Neuronal stem cell (in vitro differentiated cells): Measurements from ENCODE around the gene ZSCAN31.
"Not testable (repeated sequence)": the region's sequence is repeated elsewhere in the genome, so short reads cannot be mapped to it uniquely, and the experiment has no call there.

Experiments used
- DNase-seq: peaks from one replicate; pipeline ENCODE4 v3.0.0-alpha.2; 2013; ENCODE audit warnings: low spot score
- H2AFZ ChIP-seq: one replicate; pipeline ENCODE4 v1.6.1; 2013; ENCODE audit warnings: mild to moderate bottlenecking, low read length, inconsistent platforms
- H2AK5ac ChIP-seq: 2 replicates; pipeline ENCODE4 v1.6.1; 2013; ENCODE audit warnings: low read depth, mild to moderate bottlenecking, inconsistent platforms, low read length, moderate library complexity, mixed read lengths
- H2BK120ac ChIP-seq: 2 replicates; pipeline ENCODE4 v1.6.1; 2013; ENCODE audit warnings: low read depth, mild to moderate bottlenecking, inconsistent platforms, low read length, moderate library complexity, mixed read lengths
- H2BK12ac ChIP-seq: one replicate; pipeline ENCODE4 v1.6.1; 2013; ENCODE audit warnings: low read length, inconsistent platforms
- H2BK15ac ChIP-seq: 2 replicates; pipeline ENCODE4 v1.6.1; 2013; ENCODE audit warnings: mild to moderate bottlenecking, low read length, inconsistent platforms, mixed read lengths
- H2BK5ac ChIP-seq: one replicate; pipeline ENCODE4 v1.6.1; 2013; ENCODE audit warnings: inconsistent platforms, mild to moderate bottlenecking, low read length, moderate library complexity
- H3K14ac ChIP-seq: one replicate; pipeline ENCODE4 v1.6.1; 2013; ENCODE audit warnings: low read length, inconsistent platforms
- H3K18ac ChIP-seq: 2 replicates; pipeline ENCODE4 v1.6.1; 2013; ENCODE audit warnings: low read length, inconsistent platforms
- H3K23ac ChIP-seq: 2 replicates; pipeline ENCODE4 v1.6.1; 2013; ENCODE audit warnings: low read depth, mild to moderate bottlenecking, mixed read lengths, low read length, inconsistent platforms; ENCODE audit not compliant: poor library complexity
- H3K27ac ChIP-seq: replicated peaks from 3 replicates; pipeline ENCODE4 v1.5.1; 2013; ENCODE audit warnings: low read length, inconsistent platforms
- H3K27me3 ChIP-seq, 3 experiments: 2 replicates each; pipeline ENCODE4 v1.6.1; 2013; ENCODE audit warnings: low read length in 3 of 3, mild to moderate bottlenecking in 2 of 3, inconsistent platforms in 1 of 3, low read depth in 1 of 3, mixed read lengths in 1 of 3, moderate library complexity in 1 of 3; ENCODE audit not compliant: control insufficient read depth in 3 of 3, insufficient read depth in 3 of 3
- H3K36me3 ChIP-seq, 2 donors: replicated peaks in 1 of 2; 2 replicates each; pipeline ENCODE4 v1.6.1; 2013; ENCODE audit warnings: low read length in 2 of 2; ENCODE audit not compliant: control insufficient read depth in 2 of 2, insufficient read depth in 2 of 2
- H3K4ac ChIP-seq: 2 replicates; pipeline ENCODE4 v1.6.1; 2013; ENCODE audit warnings: inconsistent platforms, mild to moderate bottlenecking, low read length, moderate library complexity
- H3K4me1 ChIP-seq, 2 donors: 1 replicate in 1 of 2; 2 replicates in 1 of 2; pipeline ENCODE4 v1.6.1; 2013; ENCODE audit warnings: low read length in 2 of 2, low read depth in 1 of 2; ENCODE audit not compliant: control insufficient read depth in 2 of 2, insufficient read depth in 1 of 2
- H3K4me2 ChIP-seq: one replicate; pipeline ENCODE4 v1.6.1; 2013; ENCODE audit warnings: mild to moderate bottlenecking, low read length, inconsistent platforms; ENCODE audit not compliant: insufficient read depth, poor library complexity, severe bottlenecking
- H3K4me3 ChIP-seq, 2 donors: 2 replicates each; pipeline ENCODE4 v1.5.1; 2013; ENCODE audit warnings: low read length in 2 of 2, mild to moderate bottlenecking in 2 of 2, inconsistent platforms in 1 of 2, moderate library complexity in 1 of 2
- H3K79me1 ChIP-seq: one replicate; pipeline ENCODE4 v1.6.1; 2013; ENCODE audit warnings: low read depth, mild to moderate bottlenecking, inconsistent platforms, low read length, moderate library complexity
- H3K9ac ChIP-seq: one replicate; pipeline ENCODE4 v1.6.1; 2013; ENCODE audit warnings: mild to moderate bottlenecking, low read depth, low read length, inconsistent platforms; ENCODE audit not compliant: poor library complexity
- H3K9me3 ChIP-seq, 2 donors: replicated peaks in 1 of 2; 2 replicates each; pipeline versions ENCODE3 to v1.6.1; 2013; ENCODE audit warnings: low read length in 2 of 2, mild to moderate bottlenecking in 2 of 2, inconsistent platforms in 1 of 2, low read depth in 1 of 2, mixed read lengths in 1 of 2, moderate library complexity in 1 of 2; ENCODE audit not compliant: control insufficient read depth in 2 of 2, insufficient read depth in 1 of 2
- H4K8ac ChIP-seq: one replicate; pipeline ENCODE4 v1.6.1; 2013; ENCODE audit warnings: low read depth, mild to moderate bottlenecking, inconsistent platforms, low read length, moderate library complexity
- H4K91ac ChIP-seq: one replicate; pipeline ENCODE4 v1.6.1; 2013; ENCODE audit warnings: low read length, low read depth, mild to moderate bottlenecking, inconsistent platforms; ENCODE audit not compliant: poor library complexity
- WGBS, 2 donors: extraction: QIAGEN DNeasy Blood & Tissue Kit; methylation state at CpG; one replicate each; pipeline ENCODE4 v1.1.7; 2013; ENCODE audit warnings: missing lambda C conversion rate in 2 of 2, mixed read lengths in 1 of 2; ENCODE audit not compliant: insufficient read length in 2 of 2, insufficient replicate concordance in 1 of 2; ENCODE audit errors: extremely low coverage in 2 of 2; 5-methylcytosine and 5-hydroxymethylcytosine counted together

ZSCAN31 gene

DNA sequence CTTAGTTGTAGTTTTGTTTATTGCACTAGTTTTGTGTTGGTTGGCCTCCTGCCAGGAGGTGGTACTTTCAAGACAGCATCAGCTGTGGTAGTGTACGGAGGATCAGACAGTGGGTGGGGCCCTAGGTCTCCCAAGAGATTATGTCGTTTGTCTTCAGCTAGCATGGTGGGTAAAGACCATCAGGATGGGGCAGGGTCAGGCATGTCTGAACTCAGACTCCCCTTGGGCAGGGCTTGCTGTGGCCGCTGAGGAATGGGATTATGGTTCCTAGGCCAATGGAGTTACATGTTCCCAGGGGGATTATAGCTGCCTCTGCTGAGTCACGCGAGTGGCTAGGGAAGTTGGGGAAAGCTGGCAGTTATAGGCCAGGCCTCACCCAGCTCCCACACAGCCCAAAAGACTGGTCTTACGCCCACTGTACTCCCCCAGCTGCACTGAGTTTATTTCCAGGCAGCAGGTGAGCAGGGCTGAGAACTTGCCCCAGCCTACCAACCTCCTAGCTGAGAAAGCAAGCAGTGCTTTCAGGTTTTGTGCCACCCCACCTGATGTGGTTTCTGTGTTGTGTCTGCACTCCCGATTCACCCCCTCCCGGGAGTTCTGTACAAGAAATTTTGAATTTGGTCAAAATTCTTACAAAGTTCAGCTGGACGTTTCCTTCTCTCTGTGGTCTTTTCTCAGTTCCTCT, 24.7 kb downstream of the ZSCAN31 start:
- Histone ChIP-seq H2AFZ (no peak overlapping the region), H3K4me2 (no peak overlapping the region), H3K9ac (no peak overlapping the region), H2BK120ac (no peak overlapping the region), H3K18ac (no peak overlapping the region), H2AK5ac (no peak overlapping the region), H4K8ac (no peak overlapping the region), H3K14ac (no peak overlapping the region), H3K27me3 (no peaks in the 10 kb centered on the region), H3K27ac (no peak overlapping the region), H2BK12ac (no peak overlapping the region), H3K36me3 (no peaks in the 10 kb centered on the region), H2BK15ac (no peak overlapping the region), H3K4ac (no peak overlapping the region), H3K4me3 (no peak overlapping the region), H2BK5ac (no peak overlapping the region), H3K79me1 (no peaks in the 10 kb centered on the region), H3K9me3 (no peaks in the 10 kb centered on the region), H4K91ac (no peak overlapping the region), H3K23ac (no peak overlapping the region), H3K4me1 (no peaks in the 10 kb centered on the region)
- WGBS, 2 donors, result no CpG with 5 or more reads among the region's 9 CpGs
- no peak for DNase-seq

DNA sequence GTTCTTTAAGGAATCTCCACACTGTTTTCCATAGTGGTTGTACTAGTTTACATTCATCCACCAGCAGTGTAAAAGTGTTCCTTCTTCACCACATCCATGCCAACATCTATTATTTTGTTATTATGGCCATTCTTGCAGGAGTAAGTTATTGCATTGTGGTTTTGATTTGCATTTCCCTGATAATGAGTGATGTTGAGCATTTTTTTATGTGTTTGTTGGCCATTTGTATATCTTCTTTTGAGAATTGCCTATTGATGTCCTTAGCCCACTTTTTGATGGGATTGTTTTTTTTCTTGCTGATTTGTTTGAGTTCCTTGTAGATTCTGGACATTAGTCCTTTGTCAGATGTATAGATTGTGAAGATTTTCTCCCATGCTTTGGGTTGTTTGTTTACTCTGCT, 29.6 kb downstream of the ZSCAN31 start:
- not testable (repeated sequence) for H3K14ac ChIP-seq, H2AFZ ChIP-seq, H3K4me3 ChIP-seq, H3K4me1 ChIP-seq, H3K27ac ChIP-seq, H3K4ac ChIP-seq, H3K23ac ChIP-seq, H2BK12ac ChIP-seq, H3K79me1 ChIP-seq, H2BK5ac ChIP-seq, H3K18ac ChIP-seq, H2BK120ac ChIP-seq, H3K4me2 ChIP-seq, DNase-seq, H4K8ac ChIP-seq, H3K27me3 ChIP-seq, H2AK5ac ChIP-seq, H4K91ac ChIP-seq, H3K9ac ChIP-seq, H3K9me3 ChIP-seq, H2BK15ac ChIP-seq
- peaks cover 6 to 21% of the 10 kb centered on the region in 2 donors for H3K36me3 ChIP-seq

DNA sequence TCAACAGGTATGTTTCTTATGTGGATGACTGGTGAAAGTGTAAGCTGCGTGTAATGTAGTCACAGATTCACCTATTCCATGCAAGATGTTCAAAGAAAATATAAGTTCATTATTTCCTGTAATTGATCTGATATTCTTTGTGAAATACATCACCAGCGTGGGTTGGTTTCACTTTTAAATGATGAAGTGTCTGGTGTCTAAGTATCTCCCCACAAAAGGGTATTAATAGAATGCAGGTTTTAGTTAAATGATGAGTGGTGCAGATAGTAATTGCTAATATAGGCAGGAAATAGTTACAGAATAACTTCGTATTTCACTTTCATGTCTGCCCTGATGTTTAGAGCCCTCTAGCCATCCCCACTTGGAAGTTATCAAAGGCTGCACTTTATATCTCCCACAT, 32.4 kb downstream of the ZSCAN31 start:
- no peak overlapping the region for H4K91ac ChIP-seq
- no CpG with 5 or more reads among the region's 3 CpGs for WGBS, 2 donors
- H2BK15ac ChIP-seq, result no peak overlapping the region
- no peak overlapping the region for H2BK120ac ChIP-seq
- H2BK5ac ChIP-seq, result no peak overlapping the region
- no peak overlapping the region for H3K14ac ChIP-seq
- peaks cover 6 to 45% of the 10 kb centered on the region in 2 donors for H3K36me3 ChIP-seq
- no peak overlapping the region for H2AFZ ChIP-seq
- H3K79me1 ChIP-seq, result no peaks in the 10 kb centered on the region
- no peak overlapping the region for H2AK5ac ChIP-seq
- no peaks in the 10 kb centered on the region for H3K4me1 ChIP-seq
- no peak overlapping the region for H3K4me2 ChIP-seq
- H3K27me3 ChIP-seq, result peaks cover 0 to 2% (median 0%) of the 10 kb centered on the region in 3 experiments
- no peak overlapping the region for H3K27ac ChIP-seq
- H3K4me3 ChIP-seq, result no peak overlapping the region
- H3K18ac ChIP-seq, result no peak overlapping the region
- H2BK12ac ChIP-seq, result no peak overlapping the region
- H3K9me3 ChIP-seq, result no peaks in the 10 kb centered on the region
- no peak for DNase-seq
- H3K23ac ChIP-seq, result no peak overlapping the region
- H3K4ac ChIP-seq, result no peak overlapping the region
- no peak overlapping the region for H4K8ac ChIP-seq
- no peak overlapping the region for H3K9ac ChIP-seq

GRCh38 chr6:28296520-28297060, 39.4 kb downstream of the ZSCAN31 start:
- Histone ChIP-seq H3K23ac (no peak overlapping the region), H3K4me3 (no peak overlapping the region), H3K4ac (no peak overlapping the region), H2AK5ac (no peak overlapping the region), H3K18ac (no peak overlapping the region), H2BK5ac (no peak overlapping the region), H3K9ac (no peak overlapping the region), H4K8ac (no peak overlapping the region), H2BK120ac (no peak overlapping the region), H3K14ac (no peak overlapping the region), H2BK12ac (no peak overlapping the region), H2AFZ (no peak overlapping the region), H4K91ac (no peak overlapping the region), H2BK15ac (no peak overlapping the region), H3K27ac (no peak overlapping the region), H3K4me2 (no peak overlapping the region), H3K4me1 (no peaks in the 10 kb centered on the region), H3K79me1 (no peaks in the 10 kb centered on the region), H3K36me3 (peaks cover 5 to 68% of the 10 kb centered on the region in 2 donors), H3K27me3 (no peaks in the 10 kb centered on the region), H3K9me3 (peaks cover 0 to 3% of the 10 kb centered on the region in 2 donors)
- DNase-seq, result no peak
- WGBS, 2 donors, result no CpG with 5 or more reads among the region's 7 CpGs
